ENCODE data around the gene ARHGAP23. TPM values are rescaled to one million over a fixed set of nuclear protein-coding genes. Genes with fewer than 3 reads are reported as not detected.

ARHGAP23 gene
- polyA plus RNA-seq, 1 donor (not counting 4 experiments of a cell fraction or from before 2014, with no cell fraction given): 6.1 TPM

- Histone ChIP-seq H4K20me1 (ENCODE audit: control insufficient read depth, extremely low read depth, insufficient read depth, low read length) (peaks cover 3% of the 10 kb centered on the region), H3K27ac (ENCODE audit: control insufficient read depth, insufficient read depth, low read length) (no peak overlapping the region), H3K9me3 (ENCODE audit: control insufficient read depth, low read depth, low read length) (no peaks in the 10 kb centered on the region), H3K9ac (ENCODE audit: control insufficient read depth, extremely low read depth, insufficient read depth, low read length) (no peak overlapping the region), H3K27me3 (ENCODE audit: control insufficient read depth, extremely low read depth, insufficient read depth, low read length) (no peaks in the 10 kb centered on the region), H3K79me2 (ENCODE audit: control insufficient read depth, insufficient read depth, low read length) (no peaks in the 10 kb centered on the region), H3K9me1 (ENCODE audit: control insufficient read depth, extremely low read depth, insufficient read depth, low read length) (no peaks in the 10 kb centered on the region), H3K4me2 (ENCODE audit: control insufficient read depth, extremely low read depth, insufficient read depth, low read depth, low read length) (peak overlapping the region; percentile 41), H3K4me1 (ENCODE audit: control insufficient read depth, extremely low read depth, insufficient read depth, low read length) (peaks cover 26% of the 10 kb centered on the region), H3K4me3 (ENCODE audit: control insufficient read depth in 2 of 3, extremely low read depth in 1 of 3, insufficient read depth in 2 of 3, low read depth in 1 of 3, low read length in 3 of 3) (no peak overlapping the region), H2AFZ (ENCODE audit: control insufficient read depth, low read length) (no peak overlapping the region), H3K36me3 (ENCODE audit: control insufficient read depth in 2 of 2, extremely low read depth in 1 of 2, insufficient read depth in 2 of 2, low read length in 2 of 2) (no peaks in the 10 kb centered on the region)
- dilution Hi-C loops (cut with MboI; ENCODE audit: extremely low pct_ligation_motif_present, low sequenced_read_pairs): no loop called here
- no peak for FAIRE-seq
- peak; percentile 92 to 99 (median 99) for TF ChIP-seq CTCF (optimal IDR thresholded peaks at IDR 0.05 in 1 of 3, IDR thresholded peaks at IDR 0.05 in 1 of 3, conservative IDR thresholded peaks at IDR 0.05 in 1 of 3; ENCODE audit: extremely low read depth in 1 of 3, insufficient read depth in 2 of 3, low read length in 3 of 3)
- no peak for TF ChIP-seq EZH2 (IDR thresholded peaks at IDR 0.05; ENCODE audit: low read length)
- peak; percentile 55 for DNase-seq (ENCODE audit: low read depth, low spot score)
These were observed 15.9 kb downstream of the ARHGAP23 start for GRCh38 chr17:38444151-38444550.

- Histone ChIP-seq H4K20me1 (ENCODE audit: control insufficient read depth, extremely low read depth, insufficient read depth, low read length) (peaks cover 3% of the 10 kb centered on the region), H3K36me3 (ENCODE audit: control insufficient read depth in 2 of 2, extremely low read depth in 1 of 2, insufficient read depth in 2 of 2, low read length in 2 of 2) (no peaks in the 10 kb centered on the region), H2AFZ (ENCODE audit: control insufficient read depth, low read length) (no peak overlapping the region), H3K4me2 (ENCODE audit: control insufficient read depth, extremely low read depth, insufficient read depth, low read depth, low read length) (peak overlapping the region; percentile 5), H3K27ac (ENCODE audit: control insufficient read depth, insufficient read depth, low read length) (peak overlapping the region; percentile 26), H3K9me1 (ENCODE audit: control insufficient read depth, extremely low read depth, insufficient read depth, low read length) (no peaks in the 10 kb centered on the region), H3K9ac (ENCODE audit: control insufficient read depth, extremely low read depth, insufficient read depth, low read length) (no peak overlapping the region), H3K4me1 (ENCODE audit: control insufficient read depth, extremely low read depth, insufficient read depth, low read length) (peaks cover 58% of the 10 kb centered on the region), H3K27me3 (ENCODE audit: control insufficient read depth, extremely low read depth, insufficient read depth, low read length) (no peaks in the 10 kb centered on the region), H3K79me2 (ENCODE audit: control insufficient read depth, insufficient read depth, low read length) (no peaks in the 10 kb centered on the region), H3K4me3 (ENCODE audit: control insufficient read depth in 2 of 3, extremely low read depth in 1 of 3, insufficient read depth in 2 of 3, low read depth in 1 of 3, low read length in 3 of 3) (no peak overlapping the region), H3K9me3 (ENCODE audit: control insufficient read depth, low read depth, low read length) (no peaks in the 10 kb centered on the region)
- dilution Hi-C loops (cut with MboI; ENCODE audit: extremely low pct_ligation_motif_present, low sequenced_read_pairs): no loop called here
- FAIRE-seq (no peak), DNase-seq (ENCODE audit: low read depth, low spot score) (no peak)
- no peak for TF ChIP-seq EZH2 (IDR thresholded peaks at IDR 0.05; ENCODE audit: low read length)
- TF ChIP-seq CTCF (optimal IDR thresholded peaks at IDR 0.05 in 1 of 3, IDR thresholded peaks at IDR 0.05 in 1 of 3, conservative IDR thresholded peaks at IDR 0.05 in 1 of 3; ENCODE audit: extremely low read depth in 1 of 3, insufficient read depth in 2 of 3, low read length in 3 of 3): no peak
These were observed 19.3 kb downstream of the ARHGAP23 start for GRCh38 chr17:38447502-38448085.

All from keratinocyte (primary cell).